HL-60 (cell line): Measurements from ENCODE around the gene SERPINB1.

Source experiments
- GABPA ChIP-seq: IDR thresholded peaks from 2 replicates; pipeline ENCODE4 v1.6.1; 2012; ENCODE audit warnings: low read depth
- POLR2AphosphoS5 ChIP-seq: IDR thresholded peaks from 2 replicates; pipeline ENCODE4 v1.6.1; 2012; ENCODE audit warnings: low read depth
- REST ChIP-seq: IDR thresholded peaks from 2 replicates; pipeline ENCODE4 v1.6.1; 2012; ENCODE audit warnings: low read depth; ENCODE audit not compliant: insufficient replicate concordance
- SPI1 ChIP-seq: IDR thresholded peaks from 2 replicates; pipeline ENCODE4 v1.6.1; 2012; ENCODE audit warnings: low read depth, mild to moderate bottlenecking, borderline replicate concordance
- TF ChIP-seq, protein P1 (sequence below): IDR thresholded peaks from one replicate; pipeline ENCODE4 v1.5.1; 2011; ENCODE audit warnings: low read length, control low read depth, inconsistent platforms; ENCODE audit not compliant: insufficient read depth

DNA sequence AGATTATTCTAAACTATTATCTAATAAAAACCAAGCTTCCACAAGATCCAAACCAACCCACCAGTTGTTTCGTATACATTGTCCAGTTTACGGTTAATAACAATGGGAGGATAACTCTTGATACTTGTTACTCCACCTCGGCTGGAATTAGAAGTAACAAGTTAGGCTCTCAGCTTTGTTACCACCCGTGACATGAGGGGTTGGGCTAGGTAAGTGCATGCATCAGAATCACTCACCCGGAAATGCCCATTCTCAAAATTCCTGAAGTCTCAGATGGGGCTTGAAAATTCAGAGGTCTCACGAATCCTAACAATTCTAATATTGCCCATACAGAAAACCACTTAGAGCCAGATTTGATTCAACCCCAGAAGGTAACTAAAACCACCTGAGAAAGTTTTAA lies 27.0 kb upstream of the SERPINB1 start:
- TF ChIP-seq, protein P1, sequence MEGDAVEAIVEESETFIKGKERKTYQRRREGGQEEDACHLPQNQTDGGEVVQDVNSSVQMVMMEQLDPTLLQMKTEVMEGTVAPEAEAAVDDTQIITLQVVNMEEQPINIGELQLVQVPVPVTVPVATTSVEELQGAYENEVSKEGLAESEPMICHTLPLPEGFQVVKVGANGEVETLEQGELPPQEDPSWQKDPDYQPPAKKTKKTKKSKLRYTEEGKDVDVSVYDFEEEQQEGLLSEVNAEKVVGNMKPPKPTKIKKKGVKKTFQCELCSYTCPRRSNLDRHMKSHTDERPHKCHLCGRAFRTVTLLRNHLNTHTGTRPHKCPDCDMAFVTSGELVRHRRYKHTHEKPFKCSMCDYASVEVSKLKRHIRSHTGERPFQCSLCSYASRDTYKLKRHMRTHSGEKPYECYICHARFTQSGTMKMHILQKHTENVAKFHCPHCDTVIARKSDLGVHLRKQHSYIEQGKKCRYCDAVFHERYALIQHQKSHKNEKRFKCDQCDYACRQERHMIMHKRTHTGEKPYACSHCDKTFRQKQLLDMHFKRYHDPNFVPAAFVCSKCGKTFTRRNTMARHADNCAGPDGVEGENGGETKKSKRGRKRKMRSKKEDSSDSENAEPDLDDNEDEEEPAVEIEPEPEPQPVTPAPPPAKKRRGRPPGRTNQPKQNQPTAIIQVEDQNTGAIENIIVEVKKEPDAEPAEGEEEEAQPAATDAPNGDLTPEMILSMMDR: no peak
- TF ChIP-seq POLR2AphosphoS5: no peak
- TF ChIP-seq REST: no peak
- no peak for TF ChIP-seq GABPA
- TF ChIP-seq SPI1: no peak
